H1 (cell line): ENCODE measurements around the gene PWP1. TPM values are rescaled to one million over a fixed set of nuclear protein-coding genes. Genes with fewer than 3 reads are reported as not detected.

ENCODE experiments used
- CHD1 ChIP-seq: IDR thresholded peaks from 2 replicates; pipeline ENCODE4 v1.6.1; 2012; ENCODE audit warnings: low read depth, low read length, improper control_type of control experiment
- CHD7 ChIP-seq: fragments of 300-600 bp; sonication (generic); IDR thresholded peaks from 2 replicates; pipeline ENCODE4 v1.7.1; 2012; ENCODE audit warnings: low read length, moderate library complexity, mild to moderate bottlenecking, inconsistent platforms; ENCODE audit not compliant: insufficient replicate concordance
- POLR2A ChIP-seq, 2 experiments: IDR thresholded peaks; 1 replicate in 1 of 2; 2 replicates in 1 of 2; pipeline ENCODE4 v1.6.1; 2011; ENCODE audit warnings: low read depth in 2 of 2, low read length in 2 of 2, mild to moderate bottlenecking in 2 of 2; ENCODE audit errors: control extremely low read depth in 1 of 2
- polyA plus RNA-seq, 7 experiments: library from polyadenylated mRNA; depleted of rRNA in 3 of 7; stranded (reverse) in 5 of 7; unstranded in 2 of 7; fragments of >200 nt in 5 of 7; fragments of 200-250 nt in 2 of 7; gene quantifications; 1 replicate in 5 of 7; 2 replicates in 1 of 7; 4 replicates in 1 of 7; pipeline versions ENCODE4 v1.2.1 to v1.2.3, GENCODE V29; 2011 to 2013; ENCODE audit warnings: missing spikeins in 2 of 7, mixed read lengths in 2 of 7
- total RNA-seq: library from RNA; stranded (reverse); fragmentation: NEBNext Ultra II Directional; extraction: Animal tissue kit (Norgen Biotek cat#: 25700); gene quantifications from 2 replicates; pipeline ENCODE4 v1.2.1, GENCODE V29; 2021

PWP1 gene
- total and polyA plus RNA-seq, 2 of the 8 experiments (the other 6 are each of a cell fraction or from before 2014, with no cell fraction given): 57.8 to 78.5 TPM

- no peak for TF ChIP-seq CHD7
- TF ChIP-seq CHD1: no peak
- no peak for TF ChIP-seq POLR2A (IDR thresholded peaks at IDR 0.05; ENCODE audit: control extremely low read depth in 1 of 2, low read depth in 2 of 2, low read length in 2 of 2)
- TF ChIP-seq, all 59 proteins: peak for 0
These were observed 33.8 kb upstream of the PWP1 start (continued) for GRCh38 chr12:107651571-107652449.
